ENCODE measurements around the gene CRISP2. TPM values are rescaled to one million over a fixed set of nuclear protein-coding genes. Genes with fewer than 3 reads are reported as not detected.

The CRISP2 gene
- total and polyA plus RNA-seq, 9 of the 15 experiments (the other 6 are each of a cell fraction or from before 2014, with no cell fraction given) = not detected

DNA sequence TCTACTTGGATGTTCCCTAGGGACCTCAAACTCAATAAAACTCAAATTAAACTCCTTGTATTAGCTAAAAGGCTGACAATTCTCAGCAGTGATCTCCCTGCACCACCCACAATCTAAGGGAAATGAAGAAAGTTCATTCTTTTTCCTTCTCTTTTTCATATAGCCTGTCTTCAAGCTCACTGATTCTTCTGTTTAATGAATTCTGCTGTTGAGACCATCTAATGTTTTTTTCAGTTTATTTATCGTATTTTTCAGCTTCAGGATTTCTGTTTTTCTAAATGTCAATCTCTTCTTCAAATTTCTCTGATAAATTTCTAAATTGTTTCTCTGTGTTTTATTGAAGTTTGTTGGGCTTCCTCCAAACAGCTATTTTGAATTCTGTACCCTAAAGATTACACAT, 19.8 kb downstream of the CRISP2 start (continued):
- TF ChIP-seq GTF2F1 (IDR thresholded peaks at IDR 0.05; ENCODE audit: low read depth, low read length) = no peak
- TF ChIP-seq RAD21 (CRISPR knock-in tag; conservative IDR thresholded peaks at IDR 0.05 in 1 of 2, IDR thresholded peaks at IDR 0.05 in 1 of 2) = peak; percentile 5 to 7; a peak in 1 of 4 replicates
- no peak for TF ChIP-seq SNIP1 (IDR thresholded peaks at IDR 0.05; ENCODE audit: low read depth)
- no peak for TF ChIP-seq SLC30A9 (CRISPR knock-in tag; IDR thresholded peaks at IDR 0.05)
- TF ChIP-seq ZNF668 (CRISPR knock-in tag; IDR thresholded peaks at IDR 0.05) = no peak
- TF ChIP-seq, protein P1, sequence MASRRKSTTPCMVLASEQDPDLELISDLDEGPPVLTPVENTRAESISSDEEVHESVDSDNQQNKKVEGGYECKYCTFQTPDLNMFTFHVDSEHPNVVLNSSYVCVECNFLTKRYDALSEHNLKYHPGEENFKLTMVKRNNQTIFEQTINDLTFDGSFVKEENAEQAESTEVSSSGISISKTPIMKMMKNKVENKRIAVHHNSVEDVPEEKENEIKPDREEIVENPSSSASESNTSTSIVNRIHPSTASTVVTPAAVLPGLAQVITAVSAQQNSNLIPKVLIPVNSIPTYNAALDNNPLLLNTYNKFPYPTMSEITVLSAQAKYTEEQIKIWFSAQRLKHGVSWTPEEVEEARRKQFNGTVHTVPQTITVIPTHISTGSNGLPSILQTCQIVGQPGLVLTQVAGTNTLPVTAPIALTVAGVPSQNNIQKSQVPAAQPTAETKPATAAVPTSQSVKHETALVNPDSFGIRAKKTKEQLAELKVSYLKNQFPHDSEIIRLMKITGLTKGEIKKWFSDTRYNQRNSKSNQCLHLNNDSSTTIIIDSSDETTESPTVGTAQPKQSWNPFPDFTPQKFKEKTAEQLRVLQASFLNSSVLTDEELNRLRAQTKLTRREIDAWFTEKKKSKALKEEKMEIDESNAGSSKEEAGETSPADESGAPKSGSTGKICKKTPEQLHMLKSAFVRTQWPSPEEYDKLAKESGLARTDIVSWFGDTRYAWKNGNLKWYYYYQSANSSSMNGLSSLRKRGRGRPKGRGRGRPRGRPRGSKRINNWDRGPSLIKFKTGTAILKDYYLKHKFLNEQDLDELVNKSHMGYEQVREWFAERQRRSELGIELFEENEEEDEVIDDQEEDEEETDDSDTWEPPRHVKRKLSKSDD (conservative IDR thresholded peaks at IDR 0.05; ENCODE audit: low read length) = no peak
- TF ChIP-seq, protein P2, sequence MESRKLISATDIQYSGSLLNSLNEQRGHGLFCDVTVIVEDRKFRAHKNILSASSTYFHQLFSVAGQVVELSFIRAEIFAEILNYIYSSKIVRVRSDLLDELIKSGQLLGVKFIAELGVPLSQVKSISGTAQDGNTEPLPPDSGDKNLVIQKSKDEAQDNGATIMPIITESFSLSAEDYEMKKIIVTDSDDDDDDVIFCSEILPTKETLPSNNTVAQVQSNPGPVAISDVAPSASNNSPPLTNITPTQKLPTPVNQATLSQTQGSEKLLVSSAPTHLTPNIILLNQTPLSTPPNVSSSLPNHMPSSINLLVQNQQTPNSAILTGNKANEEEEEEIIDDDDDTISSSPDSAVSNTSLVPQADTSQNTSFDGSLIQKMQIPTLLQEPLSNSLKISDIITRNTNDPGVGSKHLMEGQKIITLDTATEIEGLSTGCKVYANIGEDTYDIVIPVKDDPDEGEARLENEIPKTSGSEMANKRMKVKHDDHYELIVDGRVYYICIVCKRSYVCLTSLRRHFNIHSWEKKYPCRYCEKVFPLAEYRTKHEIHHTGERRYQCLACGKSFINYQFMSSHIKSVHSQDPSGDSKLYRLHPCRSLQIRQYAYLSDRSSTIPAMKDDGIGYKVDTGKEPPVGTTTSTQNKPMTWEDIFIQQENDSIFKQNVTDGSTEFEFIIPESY (CRISPR knock-in tag; IDR thresholded peaks at IDR 0.05) = no peak
- TF ChIP-seq, protein P3, sequence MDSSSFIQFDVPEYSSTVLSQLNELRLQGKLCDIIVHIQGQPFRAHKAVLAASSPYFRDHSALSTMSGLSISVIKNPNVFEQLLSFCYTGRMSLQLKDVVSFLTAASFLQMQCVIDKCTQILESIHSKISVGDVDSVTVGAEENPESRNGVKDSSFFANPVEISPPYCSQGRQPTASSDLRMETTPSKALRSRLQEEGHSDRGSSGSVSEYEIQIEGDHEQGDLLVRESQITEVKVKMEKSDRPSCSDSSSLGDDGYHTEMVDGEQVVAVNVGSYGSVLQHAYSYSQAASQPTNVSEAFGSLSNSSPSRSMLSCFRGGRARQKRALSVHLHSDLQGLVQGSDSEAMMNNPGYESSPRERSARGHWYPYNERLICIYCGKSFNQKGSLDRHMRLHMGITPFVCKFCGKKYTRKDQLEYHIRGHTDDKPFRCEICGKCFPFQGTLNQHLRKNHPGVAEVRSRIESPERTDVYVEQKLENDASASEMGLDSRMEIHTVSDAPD (CRISPR knock-in tag; IDR thresholded peaks at IDR 0.05) = no peak
- TF ChIP-seq ZNF133 (CRISPR knock-in tag; IDR thresholded peaks at IDR 0.05) = no peak
- TF ChIP-seq ELF1 (tag; IDR thresholded peaks at IDR 0.05) = 0 out of 2 replicates have a peak, but pooled peaks have one; percentile 27
- TF ChIP-seq POLR2AphosphoS5 (IDR thresholded peaks at IDR 0.05; ENCODE audit: control insufficient read depth, insufficient read depth, low read depth, low read length) = no peak
- TF ChIP-seq TRIM28 (IDR thresholded peaks at IDR 0.05) = peak; percentile 98
- no peak for TF ChIP-seq RHOXF2B (CRISPR knock-in tag; conservative IDR thresholded peaks at IDR 0.05)
- TF ChIP-seq, protein P4, sequence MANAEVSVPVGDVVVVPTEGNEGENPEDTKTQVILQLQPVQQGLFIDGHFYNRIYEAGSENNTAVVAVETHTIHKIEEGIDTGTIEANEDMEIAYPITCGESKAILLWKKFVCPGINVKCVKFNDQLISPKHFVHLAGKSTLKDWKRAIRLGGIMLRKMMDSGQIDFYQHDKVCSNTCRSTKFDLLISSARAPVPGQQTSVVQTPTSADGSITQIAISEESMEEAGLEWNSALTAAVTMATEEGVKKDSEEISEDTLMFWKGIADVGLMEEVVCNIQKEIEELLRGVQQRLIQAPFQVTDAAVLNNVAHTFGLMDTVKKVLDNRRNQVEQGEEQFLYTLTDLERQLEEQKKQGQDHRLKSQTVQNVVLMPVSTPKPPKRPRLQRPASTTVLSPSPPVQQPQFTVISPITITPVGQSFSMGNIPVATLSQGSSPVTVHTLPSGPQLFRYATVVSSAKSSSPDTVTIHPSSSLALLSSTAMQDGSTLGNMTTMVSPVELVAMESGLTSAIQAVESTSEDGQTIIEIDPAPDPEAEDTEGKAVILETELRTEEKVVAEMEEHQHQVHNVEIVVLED (CRISPR knock-in tag; IDR thresholded peaks at IDR 0.05) = 0 out of 2 replicates have a peak, but pooled peaks have one; percentile 10
- TF ChIP-seq BRF1 (IDR thresholded peaks at IDR 0.05; ENCODE audit: borderline replicate concordance, extremely low read depth, insufficient read length) = no peak
- no peak for TF ChIP-seq EZH2 (IDR thresholded peaks at IDR 0.05; ENCODE audit: borderline replicate concordance, low read depth, low read length)
- peak; percentile 34; the same call in 1 of the 2 replicates for TF ChIP-seq CC2D1A (IDR thresholded peaks at IDR 0.05)
- TF ChIP-seq TCF7 (IDR thresholded peaks at IDR 0.05; ENCODE audit: borderline replicate concordance) = no peak
- TF ChIP-seq, protein P5, sequence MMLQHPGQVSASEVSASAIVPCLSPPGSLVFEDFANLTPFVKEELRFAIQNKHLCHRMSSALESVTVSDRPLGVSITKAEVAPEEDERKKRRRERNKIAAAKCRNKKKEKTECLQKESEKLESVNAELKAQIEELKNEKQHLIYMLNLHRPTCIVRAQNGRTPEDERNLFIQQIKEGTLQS (IDR thresholded peaks at IDR 0.05) = no peak
- TF ChIP-seq, protein P5 (CRISPR knock-in tag; conservative IDR thresholded peaks at IDR 0.05) = 0 out of 2 replicates have a peak, but pooled peaks have one; percentile 43
